CD4-positive, alpha-beta T cell (primary cell): ENCODE data around the gene HYAL1. TPM values are rescaled to one million over a fixed set of nuclear protein-coding genes. Genes with fewer than 3 reads are reported as not detected.

Source experiments
- ATAC-seq: fragments of 200-7000 bp; cut with Tn5 transposase; one replicate; pipeline ENCODE4 v1.10.0; 2022; ENCODE audit warnings: mild to moderate bottlenecking; ENCODE audit not compliant: poor library complexity
- CTCF ChIA-PET: fragments of 350-600 bp; sonication (Branson Sonifier 250); formaldehyde crosslinking; loops from one replicate; lab custom pipeline; 2021; ENCODE audit warnings: antibody characterized with exemption, inconsistent platforms; lab: Charles Lee
- POLR2A ChIA-PET: fragments of 350-600 bp; sonication (Branson Sonifier 250); formaldehyde crosslinking; loops from one replicate; lab custom pipeline; 2021; ENCODE audit warnings: antibody characterized with exemption, inconsistent platforms; lab: Charles Lee
- DNase-seq, 14 experiments: peaks; one replicate each; pipeline ENCODE4 v3.0.0-alpha.2; 2013 to 2020; ENCODE audit warnings: mixed read lengths in 2 of 14
- H3K27ac ChIP-seq, 2 donors: one replicate each; pipeline versions ENCODE4 v1.5.1 to v1.7.0; 2013; ENCODE audit warnings: low read length in 2 of 2, low read depth in 1 of 2, mild to moderate bottlenecking in 1 of 2
- H3K27me3 ChIP-seq, 2 experiments: 1 replicate in 1 of 2; 2 replicates in 1 of 2; pipeline versions ENCODE4 v1.6.1 to v1.7.0; 2013; ENCODE audit warnings: low read length in 2 of 2, control low read depth in 1 of 2, mild to moderate bottlenecking in 1 of 2, moderate library complexity in 1 of 2; ENCODE audit not compliant: insufficient read depth in 2 of 2, control insufficient read depth in 1 of 2
- H3K36me3 ChIP-seq: one replicate; pipeline ENCODE4 v1.6.1; 2013; ENCODE audit warnings: low read length, control low read depth; ENCODE audit not compliant: insufficient read depth
- H3K4me1 ChIP-seq: one replicate; pipeline ENCODE4 v1.6.1; 2013; ENCODE audit warnings: low read length, control low read depth; ENCODE audit not compliant: insufficient read depth
- H3K4me3 ChIP-seq: one replicate; pipeline ENCODE4 v1.5.1; 2013; ENCODE audit warnings: mild to moderate bottlenecking, low read length, moderate library complexity
- H3K9me3 ChIP-seq, 2 experiments: 1 replicate in 1 of 2; 2 replicates in 1 of 2; pipeline versions ENCODE4 v1.6.1 to v1.7.0; 2013; ENCODE audit warnings: low read length in 2 of 2, mild to moderate bottlenecking in 2 of 2, control low read depth in 1 of 2, moderate library complexity in 1 of 2; ENCODE audit not compliant: control insufficient read depth in 1 of 2, insufficient read depth in 1 of 2
- H3K27ac Mint-ChIP-seq: one replicate; pipeline ENCODE4 v1.8.0; 2020; ENCODE audit warnings: mixed read lengths
- H3K27me3 Mint-ChIP-seq: one replicate; pipeline ENCODE4 v1.8.0; 2021; ENCODE audit warnings: mixed read lengths
- H3K36me3 Mint-ChIP-seq: one replicate; pipeline ENCODE4 v1.8.0; 2021; ENCODE audit warnings: low read depth, mixed read lengths
- H3K4me1 Mint-ChIP-seq: one replicate; pipeline ENCODE4 v1.8.0; 2021; ENCODE audit warnings: low read depth, mixed read lengths
- H3K4me3 Mint-ChIP-seq: one replicate; pipeline ENCODE4 v1.8.0; 2020; ENCODE audit warnings: mild to moderate bottlenecking, mixed read lengths
- H3K9me3 Mint-ChIP-seq: one replicate; pipeline ENCODE4 v1.8.0; 2020; ENCODE audit warnings: mixed read lengths
- intact Hi-C, 2 experiments: fragments of 100-400 bp; cut with DNase I in 1 of 2; cut with micrococcal nuclease in 1 of 2; formaldehyde crosslinking; loops; one replicate each; pipeline versions ENCODE4 v1.15.1 to v1.9.0; 2023 to 2025; cut with DNase I, micrococcal nuclease
- total RNA-seq, 174 experiments: library from RNA in 2 of 174; stranded (reverse) in 2 of 174; gene quantifications; one replicate each; pipeline ENCODE4 v1.2.3 and lab custom pipeline; 2021 to 2026
- TF ChIP-seq, protein P1 (sequence below): fragments of 200-600 bp; IDR thresholded peaks from one replicate; pipeline ENCODE4 v1.8.0; 2022; ENCODE audit warnings: antibody characterized with exemption, mild to moderate bottlenecking

The HYAL1 gene
- total RNA-seq, 2 experiments from 2014 or later, result 0.38 TPM; not detected in 1

DNA sequence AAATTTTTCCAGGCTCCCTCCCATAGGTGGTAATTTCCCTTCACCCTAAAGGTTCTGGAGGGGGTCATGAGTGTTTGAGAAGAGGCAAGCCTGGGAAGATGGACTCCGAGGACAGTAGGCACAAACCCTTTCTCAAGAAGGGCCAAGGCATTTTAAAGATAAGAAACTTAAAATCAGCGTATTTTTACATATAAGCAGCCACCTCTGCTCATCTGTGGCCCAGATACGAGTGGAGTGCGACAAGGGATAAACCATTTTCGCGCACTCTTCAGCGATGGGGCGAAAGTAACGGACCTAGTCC lies 36.7 kb upstream of the HYAL1 start:
- Histone ChIP-seq H3K9me3 (no peaks in the 10 kb centered on the region), H3K27me3 (no peaks in the 10 kb centered on the region), H3K36me3 (no peaks in the 10 kb centered on the region), H3K4me3 (peak overlapping the region; percentile 93), H3K4me1 (peaks cover 70% of the 10 kb centered on the region), H3K27ac (peak overlapping the region; percentile 31 to 63)
- peaks cover 64% of the 10 kb centered on the region for H3K4me1 Mint-ChIP-seq
- ATAC-seq (no peak), DNase-seq (no peak)
- ChIA-PET CTCF (no interaction called here), POLR2A (interaction anchor here (1.0 to 7.9 kb wide), 8 partner anchors 9 to 227 kb away, joined by 3 to 214 read pairs (median 8); partner anchors contain the start of genes C3orf18, CYB561D2, GNAI2 and HYAL3)
- peak overlapping the region; percentile 95 for H3K27ac Mint-ChIP-seq
- no peaks in the 10 kb centered on the region for H3K27me3 Mint-ChIP-seq
- no peaks in the 10 kb centered on the region for H3K9me3 Mint-ChIP-seq
- TF ChIP-seq, protein P1, sequence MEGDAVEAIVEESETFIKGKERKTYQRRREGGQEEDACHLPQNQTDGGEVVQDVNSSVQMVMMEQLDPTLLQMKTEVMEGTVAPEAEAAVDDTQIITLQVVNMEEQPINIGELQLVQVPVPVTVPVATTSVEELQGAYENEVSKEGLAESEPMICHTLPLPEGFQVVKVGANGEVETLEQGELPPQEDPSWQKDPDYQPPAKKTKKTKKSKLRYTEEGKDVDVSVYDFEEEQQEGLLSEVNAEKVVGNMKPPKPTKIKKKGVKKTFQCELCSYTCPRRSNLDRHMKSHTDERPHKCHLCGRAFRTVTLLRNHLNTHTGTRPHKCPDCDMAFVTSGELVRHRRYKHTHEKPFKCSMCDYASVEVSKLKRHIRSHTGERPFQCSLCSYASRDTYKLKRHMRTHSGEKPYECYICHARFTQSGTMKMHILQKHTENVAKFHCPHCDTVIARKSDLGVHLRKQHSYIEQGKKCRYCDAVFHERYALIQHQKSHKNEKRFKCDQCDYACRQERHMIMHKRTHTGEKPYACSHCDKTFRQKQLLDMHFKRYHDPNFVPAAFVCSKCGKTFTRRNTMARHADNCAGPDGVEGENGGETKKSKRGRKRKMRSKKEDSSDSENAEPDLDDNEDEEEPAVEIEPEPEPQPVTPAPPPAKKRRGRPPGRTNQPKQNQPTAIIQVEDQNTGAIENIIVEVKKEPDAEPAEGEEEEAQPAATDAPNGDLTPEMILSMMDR, result no peak
- intact Hi-C loops, result no loop called here
- peaks cover 16% of the 10 kb centered on the region for H3K36me3 Mint-ChIP-seq
- peak overlapping the region; percentile 96 for H3K4me3 Mint-ChIP-seq

GRCh38 chr3:50339485-50340146 lies 36.2 kb upstream of the HYAL1 start:
- Histone ChIP-seq H3K27me3 (no peaks in the 10 kb centered on the region), H3K36me3 (peaks cover 2% of the 10 kb centered on the region), H3K9me3 (no peaks in the 10 kb centered on the region), H3K27ac (peak overlapping the region in 1 of 2 donors; percentile 31), H3K4me3 (peak overlapping the region; percentile 93), H3K4me1 (peaks cover 72% of the 10 kb centered on the region)
- TF ChIP-seq, protein P1, result no peak
- DNase-seq, result no peak
- intact Hi-C loops, result loop anchor here (5.0 kb wide), 2 partner anchors 42 to 102 kb away; partner anchors contain the start of genes GNAI2 (in 1 of the 2), HYAL3 (in 1 of the 2) and NAA80 (in 1 of the 2)
- no peaks in the 10 kb centered on the region for H3K27me3 Mint-ChIP-seq
- peaks cover 66% of the 10 kb centered on the region for H3K4me1 Mint-ChIP-seq
- H3K4me3 Mint-ChIP-seq, result peak overlapping the region; percentile 96
- no peak for ATAC-seq
- H3K9me3 Mint-ChIP-seq, result no peaks in the 10 kb centered on the region
- ChIA-PET CTCF (interaction anchor here (4.6 kb wide), 1 partner anchor 15 kb away, joined by 19 read pairs; no protein-coding TSS in a partner anchor), POLR2A (interaction anchor here (0.9 to 7.9 kb wide), 10 partner anchors 10 to 104 kb away, joined by 3 to 214 read pairs (median 8); partner anchors contain the start of genes CYB561D2, GNAI2, HYAL3 and NAA80)
- H3K36me3 Mint-ChIP-seq, result peaks cover 17% of the 10 kb centered on the region
- peak overlapping the region; percentile 95 for H3K27ac Mint-ChIP-seq

DNA sequence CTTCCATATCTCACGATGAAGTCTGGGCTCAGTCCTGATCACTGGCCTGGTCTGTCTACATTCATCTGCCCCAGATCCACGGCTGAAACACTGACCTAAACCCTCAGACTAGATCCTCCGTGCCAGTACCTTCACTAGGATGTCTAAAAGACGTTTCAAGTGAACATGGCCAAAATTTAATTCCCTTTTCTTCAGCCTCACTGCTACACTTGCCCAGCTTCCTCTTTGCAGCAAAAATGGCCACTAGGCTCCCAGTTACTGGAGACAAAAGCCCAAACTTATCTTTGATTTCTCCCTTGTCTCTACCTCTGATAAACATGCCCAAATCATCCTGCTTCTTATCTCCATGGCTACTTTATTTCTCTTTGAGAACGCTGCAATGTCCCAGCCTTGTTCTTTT lies 35.6 kb upstream of the HYAL1 start:
- H3K27ac ChIP-seq, result peak overlapping the region in 1 of 2 donors; percentile 95
- ATAC-seq (no peak), DNase-seq (peak in 1 of 14 experiments; percentile 27)
- Mint-ChIP-seq H3K4me3 (peak overlapping the region; percentile 96), H3K36me3 (peaks cover 21% of the 10 kb centered on the region), H3K27me3 (no peaks in the 10 kb centered on the region), H3K9me3 (no peaks in the 10 kb centered on the region), H3K4me1 (peaks cover 70% of the 10 kb centered on the region), H3K27ac (peak overlapping the region; percentile 95)
- intact Hi-C loops, result loop anchor here (5.0 kb wide), 2 partner anchors 42 to 102 kb away; partner anchors contain the start of genes GNAI2 (in 1 of the 2), HYAL3 (in 1 of the 2) and NAA80 (in 1 of the 2)
- peak overlapping the region; percentile 93 for H3K4me3 ChIP-seq
- TF ChIP-seq, protein P1, result no peak
- no peaks in the 10 kb centered on the region for H3K9me3 ChIP-seq
- ChIA-PET POLR2A (interaction anchor here (0.9 to 7.9 kb wide), 7 partner anchors 10 to 204 kb away, joined by 3 to 214 read pairs (median 4); partner anchors contain the start of genes CYB561D2, GNAI2, HYAL3 and NAA80), CTCF (interaction anchor here (0.7 to 4.6 kb wide), 4 partner anchors 8 to 40 kb away, joined by 3 to 19 read pairs (median 6); partner anchors contain the start of genes HYAL3 and NAA80)
- peaks cover 78% of the 10 kb centered on the region for H3K4me1 ChIP-seq
- no peaks in the 10 kb centered on the region for H3K27me3 ChIP-seq
- peaks cover 5% of the 10 kb centered on the region for H3K36me3 ChIP-seq
